Measurements from ENCODE around the gene PRXL2B. TPM values are rescaled to one million over a fixed set of nuclear protein-coding genes. Genes with fewer than 3 reads are reported as not detected.

PRXL2B gene
- total RNA-seq, 1 donor from 2014 or later: 26.3 TPM

GRCh38 chr1:2602866-2603520 is 16.4 kb downstream of the PRXL2B start:
- ATAC-seq (no peak), DNase-seq (peak; percentile 28)
- Histone ChIP-seq H3K27me3 (ENCODE audit: low read depth) (peaks cover 24% of the 10 kb centered on the region), H3K36me3 (no peaks in the 10 kb centered on the region), H3K4me1 (no peaks in the 10 kb centered on the region), H3K4me3 (no peak overlapping the region), H3K27ac (no peak overlapping the region), H3K9me3 (no peaks in the 10 kb centered on the region)
- no peak for TF ChIP-seq CTCF (IDR thresholded peaks at IDR 0.05)
- intact Hi-C loops (cut with DNase I): no loop called here

GRCh38 chr1:2603521-2604155 is 17.1 kb downstream of the PRXL2B start:
- no peaks in the 10 kb centered on the region for H3K4me1 ChIP-seq
- H3K9me3 ChIP-seq: no peaks in the 10 kb centered on the region
- no peak overlapping the region for H3K27ac ChIP-seq
- no peak overlapping the region for H3K4me3 ChIP-seq
- no peak for TF ChIP-seq CTCF (IDR thresholded peaks at IDR 0.05)
- intact Hi-C loops (cut with DNase I): no loop called here
- H3K27me3 ChIP-seq (ENCODE audit: low read depth): peaks cover 24% of the 10 kb centered on the region
- no peaks in the 10 kb centered on the region for H3K36me3 ChIP-seq
- DNase-seq (no peak), ATAC-seq (no peak)

- Histone ChIP-seq H3K27me3 (ENCODE audit: low read depth) (peaks cover 24% of the 10 kb centered on the region), H3K36me3 (no peaks in the 10 kb centered on the region), H3K9me3 (no peaks in the 10 kb centered on the region), H3K4me3 (no peak overlapping the region), H3K27ac (no peak overlapping the region), H3K4me1 (no peaks in the 10 kb centered on the region)
- TF ChIP-seq CTCF (IDR thresholded peaks at IDR 0.05): no peak
- intact Hi-C loops (cut with DNase I): no loop called here
- ATAC-seq (no peak), DNase-seq (no peak)
These were observed 17.7 kb downstream of the PRXL2B start for GRCh38 chr1:2604156-2604843.

- no peak for DNase-seq
- Histone ChIP-seq H3K27me3 (ENCODE audit: low read depth) (peaks cover 24% of the 10 kb centered on the region), H3K9me3 (no peaks in the 10 kb centered on the region), H3K27ac (no peak overlapping the region), H3K4me1 (no peaks in the 10 kb centered on the region), H3K4me3 (no peak overlapping the region), H3K36me3 (no peaks in the 10 kb centered on the region)
- TF ChIP-seq CTCF (IDR thresholded peaks at IDR 0.05): no peak
- no peak for ATAC-seq
- intact Hi-C loops (cut with DNase I): no loop called here
These were observed 18.4 kb downstream of the PRXL2B start for GRCh38 chr1:2604844-2605508.

- DNase-seq: peak; percentile 41
- no peaks in the 10 kb centered on the region for H3K9me3 ChIP-seq
- ATAC-seq: no peak
- peaks cover 3% of the 10 kb centered on the region for H3K4me1 ChIP-seq
- no peak for TF ChIP-seq CTCF (IDR thresholded peaks at IDR 0.05)
- peaks cover 24% of the 10 kb centered on the region for H3K27me3 ChIP-seq (ENCODE audit: low read depth)
- H3K27ac ChIP-seq: no peak overlapping the region
- no peaks in the 10 kb centered on the region for H3K36me3 ChIP-seq
- intact Hi-C loops (cut with DNase I): no loop called here
- H3K4me3 ChIP-seq: no peak overlapping the region
These were observed 19.2 kb downstream of the PRXL2B start for GRCh38 chr1:2605509-2606395.

All from lower lobe of right lung (tissue), 2 donors.